ENCODE results near the gene ZNF25.

The ZNF25 gene

GRCh38 chr10:37976091-37976879 is at the start of gene ZNF25:
ZNF25 (minus strand) TSS chr10:37976647; CDS start chr10:37971722, 4,925 bp downstream.
- TF ChIP-seq CTCF (IDR thresholded peaks at IDR 0.05) = peak; percentile 92

DNA sequence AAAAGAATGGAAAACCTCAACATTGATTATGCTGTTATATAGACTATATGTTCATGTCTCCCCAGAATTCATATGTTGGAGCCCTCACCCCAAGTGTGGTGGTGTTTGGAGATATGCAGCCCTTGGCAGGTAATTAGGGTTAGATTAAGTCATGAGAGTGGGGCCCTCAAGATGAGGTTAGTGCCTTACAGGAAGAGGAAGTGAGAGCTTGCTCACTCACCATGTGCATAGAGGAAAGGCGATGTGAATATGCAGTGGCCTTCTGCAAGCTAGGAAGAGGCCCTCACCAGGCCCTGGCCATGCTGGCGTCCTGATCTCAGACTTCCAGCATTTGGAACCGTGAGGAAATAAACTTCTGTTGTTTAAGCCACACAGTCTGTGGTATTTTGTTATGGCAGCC is 48.8 kb upstream of the ZNF25 start:
- TF ChIP-seq CTCF (IDR thresholded peaks at IDR 0.05) = no peak

DNA sequence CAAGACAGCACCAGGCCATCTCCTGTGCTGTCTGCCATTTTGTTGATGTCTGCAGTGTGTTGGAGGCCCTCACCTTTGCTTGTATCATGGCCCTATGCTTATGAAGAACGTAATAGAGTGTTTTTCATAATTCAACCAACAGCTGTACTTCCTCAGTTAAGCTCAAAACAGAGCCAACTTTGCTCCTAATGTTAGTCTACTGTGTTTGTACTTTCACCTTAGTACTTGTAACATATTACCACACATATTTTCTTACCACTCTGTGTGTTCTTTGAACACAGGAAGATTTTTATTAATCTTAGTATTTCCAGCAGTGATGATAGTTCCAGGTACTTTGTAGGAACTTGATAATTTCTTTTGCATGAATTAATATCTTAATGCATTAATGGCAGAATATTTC is 39.9 kb upstream of the ZNF25 start:
- TF ChIP-seq CTCF (IDR thresholded peaks at IDR 0.05) = no peak

GRCh38 chr10:38010119-38010903 is 33.9 kb upstream of the ZNF25 start, which contains the start of gene ZNF33A:
ZNF33A (plus strand) TSS chr10:38010675; CDS start chr10:38012342, 1,667 bp downstream.
- TF ChIP-seq CTCF (IDR thresholded peaks at IDR 0.05) = no peak

GRCh38 chr10:38007991-38008390 is 31.5 kb upstream of the ZNF25 start:
- no peak for TF ChIP-seq CTCF (IDR thresholded peaks at IDR 0.05)

DNA sequence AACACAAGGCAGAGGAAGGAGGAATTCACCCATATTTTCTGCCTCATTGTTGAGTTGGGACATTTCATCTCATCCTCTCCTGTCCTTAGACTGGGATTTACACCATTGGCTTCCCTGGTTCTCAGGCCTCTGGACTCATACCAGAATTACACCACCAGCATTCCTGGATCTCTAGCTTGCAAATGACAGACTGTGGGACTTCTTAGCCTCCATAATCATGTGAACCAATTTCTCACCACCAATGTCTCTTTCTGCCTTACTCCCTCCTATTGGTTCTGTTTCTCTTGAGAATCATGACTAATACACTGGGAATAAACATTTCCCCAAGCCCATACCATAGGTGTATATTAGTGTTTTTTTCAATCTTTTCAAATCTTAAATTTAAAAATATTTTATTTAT is 31.1 kb upstream of the ZNF25 start:
- TF ChIP-seq CTCF (IDR thresholded peaks at IDR 0.05) = no peak

DNA sequence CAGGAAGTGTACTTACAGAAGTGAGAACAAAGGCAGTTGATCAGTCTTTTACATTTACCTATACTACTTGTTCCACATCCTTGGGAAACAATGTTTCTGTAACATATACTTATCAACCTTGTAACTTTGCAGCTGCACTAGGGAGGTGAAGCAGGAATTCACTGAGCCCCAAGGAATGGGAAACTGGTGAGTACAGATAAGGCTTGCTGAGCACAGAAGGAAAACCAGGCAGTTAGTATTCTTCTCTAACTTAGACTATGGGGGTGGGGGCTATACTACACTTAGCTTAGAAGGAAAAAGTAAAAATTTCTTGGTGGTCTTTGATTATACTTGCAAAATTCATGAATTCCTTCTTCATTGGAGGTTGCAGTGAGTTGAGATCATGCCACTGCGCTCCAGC is 27.1 kb upstream of the ZNF25 start:
- no peak for TF ChIP-seq CTCF (IDR thresholded peaks at IDR 0.05)

All from LNCAP (cell line).